Memory B cell (primary cell): ENCODE measurements around the gene GAS1.
A peak's percentile ranks its signal among the peaks of the same experiment; 100 is the strongest.

Source experiments
- ATAC-seq: fragments of 150-1000 bp; cut with Tn5 transposase; 2 replicates; pipeline ENCODE4 v1.10.0; 2021; ENCODE audit warnings: low read depth, mild to moderate bottlenecking, moderate library complexity
- DNase-seq, 2 donors: peaks; one replicate each; pipeline ENCODE4 v3.0.0; 2022; ENCODE audit warnings: low spot score in 2 of 2
- H3K27ac Mint-ChIP-seq: one replicate; pipeline ENCODE4 v1.8.0; 2022; ENCODE audit warnings: mild to moderate bottlenecking, moderate library complexity, mixed read lengths
- H3K27me3 Mint-ChIP-seq: one replicate; pipeline ENCODE4 v1.8.0; 2022; ENCODE audit warnings: mixed read lengths
- H3K36me3 Mint-ChIP-seq: one replicate; pipeline ENCODE4 v1.8.0; 2022; ENCODE audit warnings: mild to moderate bottlenecking, mixed read lengths
- H3K4me1 Mint-ChIP-seq: one replicate; pipeline ENCODE4 v1.8.0; 2022; ENCODE audit warnings: mixed read lengths
- H3K4me3 Mint-ChIP-seq: one replicate; pipeline ENCODE4 v1.8.0; 2022; ENCODE audit warnings: mild to moderate bottlenecking, moderate library complexity, mixed read lengths
- H3K9me3 Mint-ChIP-seq: one replicate; pipeline ENCODE4 v1.8.0; 2022; ENCODE audit warnings: mixed read lengths

The GAS1 gene

DNA sequence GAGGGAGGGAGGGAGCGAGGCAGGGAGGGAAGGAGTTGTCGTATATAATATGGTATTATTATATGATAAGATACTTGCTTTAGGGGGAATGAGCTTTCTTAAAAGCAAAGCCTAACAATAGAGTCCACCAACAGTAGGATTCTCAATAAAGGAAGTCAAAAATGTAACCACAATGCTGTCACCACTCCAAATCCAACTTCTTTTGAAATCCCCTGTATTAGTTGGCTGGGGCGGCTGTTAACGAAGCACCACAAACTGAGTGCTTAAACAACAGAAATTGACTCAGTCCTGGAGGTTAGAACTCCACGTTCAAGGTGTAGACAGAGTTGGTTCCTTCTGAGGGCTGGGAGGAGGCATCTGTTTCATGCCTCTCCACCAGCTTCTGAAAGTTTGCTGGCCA lies 23.1 kb downstream of the GAS1 start:
- Mint-ChIP-seq H3K36me3 (no peaks in the 10 kb centered on the region), H3K27me3 (peaks cover 10% of the 10 kb centered on the region), H3K4me3 (no peak overlapping the region), H3K27ac (no peak overlapping the region), H3K4me1 (no peaks in the 10 kb centered on the region), H3K9me3 (no peaks in the 10 kb centered on the region)
- DNase-seq (no peak), ATAC-seq (no peak)

DNA sequence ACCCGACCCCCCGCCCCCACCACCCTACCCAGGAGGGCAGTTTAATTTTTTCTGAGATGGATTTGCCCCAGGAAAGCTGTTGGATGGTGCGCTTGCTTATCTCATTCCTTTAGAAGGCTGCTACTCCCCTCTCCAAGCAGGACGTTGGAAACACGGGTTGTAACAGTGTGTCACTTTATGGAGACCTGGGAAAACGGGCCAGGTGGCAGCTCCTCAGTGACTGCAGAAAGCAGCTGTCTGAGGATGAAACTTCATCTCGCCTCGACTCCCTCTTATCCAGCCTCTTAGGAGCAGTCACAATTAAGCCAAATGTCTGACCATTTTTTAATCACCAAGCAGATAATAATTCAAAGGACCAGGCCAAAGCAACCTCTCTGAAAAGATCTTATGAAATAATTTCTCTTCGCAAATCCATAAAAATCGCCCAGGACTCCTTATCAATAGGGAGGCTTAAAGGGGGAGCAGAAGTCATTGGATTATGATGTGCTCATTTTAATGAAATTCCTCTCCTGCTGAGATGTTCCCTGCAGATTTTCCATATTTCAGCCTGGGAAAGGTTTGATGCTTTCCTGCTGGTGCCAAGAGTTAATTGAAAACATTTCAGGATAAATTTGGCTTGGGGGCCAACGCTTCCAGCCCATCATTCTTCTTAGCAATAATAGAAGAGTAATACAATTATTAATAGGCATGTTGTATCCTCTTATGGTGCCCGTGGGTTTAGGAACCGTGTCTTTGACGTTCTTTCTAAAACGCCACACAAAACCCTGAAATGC lies 26.0 kb downstream of the GAS1 start:
- no peaks in the 10 kb centered on the region for H3K36me3 Mint-ChIP-seq
- no peaks in the 10 kb centered on the region for H3K4me1 Mint-ChIP-seq
- H3K27ac Mint-ChIP-seq = no peak overlapping the region
- no peak for DNase-seq
- H3K9me3 Mint-ChIP-seq = peaks cover 7% of the 10 kb centered on the region
- no peak overlapping the region for H3K4me3 Mint-ChIP-seq
- H3K27me3 Mint-ChIP-seq = peaks cover 7% of the 10 kb centered on the region
- ATAC-seq = no peak

DNA sequence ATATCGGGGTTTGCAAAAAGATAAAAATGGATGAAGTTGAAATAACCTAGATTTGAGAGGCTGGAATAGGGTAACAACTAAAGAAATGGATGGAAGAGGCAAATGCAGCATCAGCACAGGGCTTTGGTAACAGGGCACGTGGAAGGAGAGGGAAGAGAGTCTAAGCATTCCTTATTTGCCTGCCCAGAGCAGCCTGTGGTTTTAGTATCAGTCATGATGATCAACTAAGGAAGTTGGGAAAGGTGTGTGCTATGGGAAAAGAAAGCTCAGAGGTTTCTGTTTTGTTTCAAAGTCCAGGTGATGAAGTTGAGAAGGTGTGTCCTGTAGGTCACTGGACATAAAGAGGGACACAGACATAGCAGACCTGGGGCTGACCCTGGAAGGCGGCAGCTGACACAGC lies 28.8 kb downstream of the GAS1 start:
- Mint-ChIP-seq H3K4me3 (no peak overlapping the region), H3K4me1 (no peaks in the 10 kb centered on the region), H3K27me3 (no peaks in the 10 kb centered on the region), H3K9me3 (peaks cover 8% of the 10 kb centered on the region), H3K27ac (no peak overlapping the region), H3K36me3 (no peaks in the 10 kb centered on the region)
- DNase-seq = no peak
- no peak for ATAC-seq

DNA sequence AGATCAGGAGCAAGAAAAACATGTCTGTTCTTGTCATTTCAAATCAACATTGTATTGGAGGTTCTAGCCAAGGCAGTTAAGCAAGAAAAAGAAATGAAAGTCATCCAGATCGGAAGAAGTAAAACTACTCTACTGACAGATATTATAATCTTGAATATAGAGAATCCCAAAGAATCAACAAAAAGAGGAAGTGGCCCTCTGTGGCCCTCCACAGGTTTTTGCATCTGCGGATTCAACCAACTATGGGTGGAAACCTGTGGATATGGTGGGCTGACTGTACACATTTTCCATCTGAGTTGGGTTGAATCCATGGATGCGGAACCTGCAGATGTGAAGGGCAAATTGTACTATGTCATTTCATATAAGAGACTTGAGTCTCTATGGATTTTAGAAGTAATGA lies 35.1 kb downstream of the GAS1 start:
- no peak for DNase-seq
- Mint-ChIP-seq H3K4me1 (no peaks in the 10 kb centered on the region), H3K36me3 (no peaks in the 10 kb centered on the region), H3K27me3 (peaks cover 2% of the 10 kb centered on the region), H3K4me3 (no peak overlapping the region), H3K9me3 (peaks cover 3% of the 10 kb centered on the region), H3K27ac (no peak overlapping the region)
- ATAC-seq = no peak

DNA sequence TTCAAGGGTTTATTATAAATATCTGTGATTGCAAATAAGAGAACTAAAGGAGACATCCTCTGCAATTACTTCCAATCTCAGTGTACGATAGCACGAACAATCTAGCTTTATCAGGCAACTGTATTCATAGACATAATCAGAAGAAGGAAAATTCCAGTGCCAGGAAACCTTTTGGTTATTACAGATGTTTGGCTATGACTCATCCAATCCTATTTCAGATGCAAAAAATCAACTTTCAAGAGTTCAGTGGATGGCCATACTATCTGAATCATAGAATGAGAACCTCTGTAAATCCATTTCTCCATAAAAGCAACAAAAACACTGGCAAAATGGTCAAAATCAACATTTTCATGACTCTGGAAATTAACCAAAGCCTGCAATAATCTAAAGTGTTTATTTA lies 37.9 kb downstream of the GAS1 start:
- Mint-ChIP-seq H3K4me1 (no peaks in the 10 kb centered on the region), H3K9me3 (no peaks in the 10 kb centered on the region), H3K27me3 (peaks cover 4% of the 10 kb centered on the region), H3K4me3 (no peak overlapping the region), H3K27ac (no peak overlapping the region), H3K36me3 (no peaks in the 10 kb centered on the region)
- ATAC-seq (no peak), DNase-seq (no peak)

DNA sequence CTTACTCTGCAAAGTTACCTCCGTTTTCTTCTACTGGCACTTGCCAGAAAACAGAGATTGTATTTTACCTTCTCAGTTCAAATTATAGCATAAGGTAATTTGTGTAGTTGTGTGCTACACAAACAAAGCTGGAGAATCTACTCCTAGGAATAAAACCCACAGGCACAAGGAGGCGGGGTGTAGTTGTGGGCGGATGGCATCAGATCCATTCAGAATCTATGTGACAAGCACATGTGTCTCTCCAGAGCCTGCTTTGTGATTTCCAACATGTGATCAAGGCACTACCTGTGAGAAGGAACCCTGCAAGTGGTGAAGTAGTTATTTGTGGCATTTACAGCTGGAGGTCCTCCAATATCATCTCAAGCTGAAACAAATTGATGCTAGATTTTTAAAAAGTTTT lies 39.0 kb downstream of the GAS1 start:
- H3K4me3 Mint-ChIP-seq = no peak overlapping the region
- peaks cover 3% of the 10 kb centered on the region for H3K4me1 Mint-ChIP-seq
- H3K9me3 Mint-ChIP-seq = no peaks in the 10 kb centered on the region
- no peaks in the 10 kb centered on the region for H3K36me3 Mint-ChIP-seq
- peaks cover 7% of the 10 kb centered on the region for H3K27me3 Mint-ChIP-seq
- ATAC-seq = no peak
- no peak for DNase-seq
- H3K27ac Mint-ChIP-seq = no peak overlapping the region

DNA sequence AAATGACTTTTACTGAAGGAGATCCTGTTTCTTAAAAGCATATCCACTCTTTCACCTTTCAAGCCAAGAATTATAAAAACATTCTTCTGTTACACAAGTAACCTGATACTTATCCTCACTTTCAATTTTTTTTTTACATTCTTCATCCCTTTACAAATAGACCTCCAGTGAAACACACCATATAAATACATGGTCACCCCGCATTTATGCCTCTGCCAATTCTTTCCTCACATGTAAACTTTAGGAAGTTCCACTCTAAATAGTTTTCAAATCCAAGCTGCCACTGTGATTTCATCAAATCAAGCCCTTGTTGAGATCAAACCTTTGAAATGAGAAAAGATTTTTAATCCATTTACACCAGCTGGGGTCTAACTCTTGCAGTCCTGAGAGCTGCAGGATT lies 40.0 kb downstream of the GAS1 start:
- Mint-ChIP-seq H3K27me3 (peaks cover 8% of the 10 kb centered on the region), H3K27ac (no peak overlapping the region), H3K9me3 (no peaks in the 10 kb centered on the region), H3K4me1 (peaks cover 4% of the 10 kb centered on the region), H3K36me3 (no peaks in the 10 kb centered on the region), H3K4me3 (no peak overlapping the region)
- no peak for DNase-seq
- ATAC-seq = no peak

DNA sequence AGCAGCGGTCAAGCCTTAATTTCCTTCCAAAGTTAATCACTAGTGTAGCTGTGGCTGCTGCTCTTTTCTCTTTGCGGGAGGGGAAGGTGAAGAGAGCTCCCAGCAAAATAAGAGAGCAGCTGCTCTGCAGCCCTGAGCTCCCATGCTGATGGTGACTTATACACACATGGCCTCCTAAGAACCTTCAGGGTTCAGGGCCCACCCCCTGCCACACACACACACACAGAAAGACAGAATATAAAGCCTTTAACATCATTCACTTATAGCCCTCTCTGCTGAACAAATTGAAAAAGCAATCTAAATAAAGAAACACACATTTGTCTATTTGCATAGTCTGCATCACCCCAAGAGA lies 43.6 kb downstream of the GAS1 start:
- DNase-seq = no peak
- H3K27ac Mint-ChIP-seq = no peak overlapping the region
- peaks cover 4% of the 10 kb centered on the region for H3K4me1 Mint-ChIP-seq
- peaks cover 6% of the 10 kb centered on the region for H3K27me3 Mint-ChIP-seq
- H3K9me3 Mint-ChIP-seq = no peaks in the 10 kb centered on the region
- no peak for ATAC-seq
- H3K4me3 Mint-ChIP-seq = peak overlapping the region; percentile 21
- H3K36me3 Mint-ChIP-seq = no peaks in the 10 kb centered on the region

DNA sequence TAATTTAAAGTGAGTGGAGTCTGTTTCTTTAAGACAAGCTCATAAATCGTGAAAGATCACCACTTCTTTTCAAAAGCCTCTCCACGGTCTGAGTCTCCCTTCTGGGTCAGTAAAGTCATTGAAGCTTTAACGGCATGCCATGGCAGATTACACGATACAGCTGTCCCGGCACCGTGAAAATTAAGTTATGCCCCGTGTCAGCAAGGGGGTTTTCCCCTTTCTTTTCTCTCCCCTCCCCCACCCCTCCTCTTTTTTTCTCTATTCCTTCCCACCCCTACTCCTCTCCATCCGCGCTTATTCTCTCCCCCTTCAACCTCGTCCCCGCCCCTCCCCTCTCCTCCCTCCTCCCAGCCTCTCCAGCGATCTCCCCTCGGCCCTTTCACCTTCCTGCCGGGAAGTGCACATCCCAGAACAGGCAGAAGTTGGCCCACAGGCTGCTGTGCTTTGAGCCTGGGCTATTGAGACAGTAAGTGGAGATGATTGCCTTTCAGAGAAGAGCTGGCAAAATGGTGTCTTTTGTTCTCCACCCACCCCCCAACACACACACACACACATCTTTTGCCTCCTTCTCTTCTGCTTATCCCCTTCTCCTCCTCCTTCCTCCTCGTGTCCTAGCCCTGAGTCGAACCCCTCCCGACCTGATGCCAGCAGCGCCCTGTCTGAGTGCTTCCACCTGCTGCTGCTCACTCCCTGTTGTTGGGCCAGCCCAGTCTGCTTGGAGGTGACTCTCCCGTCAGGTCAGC lies 44.1 kb downstream of the GAS1 start:
- Mint-ChIP-seq H3K9me3 (no peaks in the 10 kb centered on the region), H3K4me3 (peak overlapping the region; percentile 21), H3K27me3 (peaks cover 6% of the 10 kb centered on the region), H3K36me3 (no peaks in the 10 kb centered on the region), H3K4me1 (peaks cover 4% of the 10 kb centered on the region), H3K27ac (no peak overlapping the region)
- DNase-seq (no peak), ATAC-seq (no peak)

DNA sequence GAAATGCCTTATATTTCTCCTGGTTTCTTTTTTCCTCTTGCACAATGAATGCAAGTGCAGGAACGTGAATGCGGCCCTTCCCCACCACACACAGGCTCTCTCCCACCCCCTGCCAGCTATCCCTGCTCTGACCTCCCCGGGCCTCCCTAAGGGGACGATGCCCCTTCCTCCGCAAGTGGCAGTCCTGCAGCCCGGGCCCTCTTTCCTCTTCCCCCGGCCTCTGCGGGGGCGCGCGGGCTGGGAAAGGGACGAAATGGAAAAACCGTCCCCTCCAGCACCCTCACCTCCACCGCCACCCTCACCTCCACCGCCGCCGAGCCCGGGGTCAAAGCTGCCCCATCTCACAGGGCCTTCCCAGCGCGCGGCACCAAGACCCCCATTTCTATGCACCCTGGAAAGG lies 44.7 kb downstream of the GAS1 start:
- Mint-ChIP-seq H3K27me3 (peaks cover 6% of the 10 kb centered on the region), H3K27ac (no peak overlapping the region), H3K9me3 (no peaks in the 10 kb centered on the region), H3K4me1 (peaks cover 4% of the 10 kb centered on the region), H3K36me3 (no peaks in the 10 kb centered on the region), H3K4me3 (no peak overlapping the region)
- DNase-seq = no peak
- no peak for ATAC-seq

DNA sequence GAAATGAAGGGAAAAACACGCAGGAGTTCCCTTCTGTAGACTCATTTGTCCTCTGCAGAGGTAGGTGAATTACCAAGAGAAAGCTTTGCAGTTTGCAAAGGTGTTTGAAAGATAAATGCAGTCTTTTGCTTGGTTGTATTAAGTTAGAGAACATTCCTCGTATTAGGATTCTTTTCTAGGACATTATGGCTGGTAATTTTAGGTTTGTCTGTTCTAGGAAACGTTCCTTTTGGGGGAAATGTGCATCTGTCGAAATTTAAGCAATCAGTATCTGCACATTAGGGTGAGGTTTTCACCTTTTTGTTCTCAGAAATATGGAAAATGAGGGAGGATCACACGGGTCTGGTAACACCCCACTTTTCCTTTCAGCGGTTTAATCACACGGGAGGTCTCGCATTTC lies 45.1 kb downstream of the GAS1 start:
- H3K27me3 Mint-ChIP-seq = peaks cover 6% of the 10 kb centered on the region
- peaks cover 4% of the 10 kb centered on the region for H3K4me1 Mint-ChIP-seq
- DNase-seq = no peak
- H3K36me3 Mint-ChIP-seq = no peaks in the 10 kb centered on the region
- H3K9me3 Mint-ChIP-seq = no peaks in the 10 kb centered on the region
- H3K4me3 Mint-ChIP-seq = no peak overlapping the region
- no peak overlapping the region for H3K27ac Mint-ChIP-seq
- ATAC-seq = no peak

DNA sequence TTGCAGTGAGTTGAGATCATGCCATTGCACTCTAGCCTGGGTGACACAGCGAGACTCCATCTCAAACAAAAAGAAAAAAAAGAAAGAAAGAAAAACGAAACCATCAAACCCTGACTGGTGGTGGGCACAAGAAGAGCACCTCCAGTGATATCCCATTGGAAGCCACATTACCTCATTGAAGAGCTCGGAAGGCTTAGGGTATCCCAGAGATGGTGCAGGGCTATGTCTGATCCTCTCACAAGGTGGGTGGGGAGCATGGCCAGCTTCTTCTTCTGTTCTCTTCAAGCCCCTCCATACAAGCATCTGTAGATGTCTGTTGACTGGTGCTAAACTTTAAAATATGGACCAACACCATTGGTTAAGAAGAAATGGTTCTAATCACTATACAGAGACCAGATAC lies 45.8 kb downstream of the GAS1 start:
- Mint-ChIP-seq H3K4me1 (peaks cover 4% of the 10 kb centered on the region), H3K27ac (no peak overlapping the region)

More for the DNA sequence above, 45.8 kb downstream of the GAS1 start:
- no peaks in the 10 kb centered on the region for H3K36me3 Mint-ChIP-seq
- no peaks in the 10 kb centered on the region for H3K9me3 Mint-ChIP-seq
- no peak for ATAC-seq
- peaks cover 6% of the 10 kb centered on the region for H3K27me3 Mint-ChIP-seq
- H3K4me3 Mint-ChIP-seq = no peak overlapping the region
- no peak for DNase-seq
